Muscle layer of colon (tissue), 2 donors: Measurements from ENCODE around the gene SULT1A3.
"Not testable (repeated sequence)": the region's sequence is repeated elsewhere in the genome, so short reads cannot be mapped to it uniquely, and the experiment has no call there.

Source experiments
- H3K27ac ChIP-seq: one replicate; pipeline ENCODE4 v1.7.0; 2013; ENCODE audit warnings: low read depth, mild to moderate bottlenecking, low read length, moderate library complexity
- H3K27me3 ChIP-seq, 2 donors: one replicate each; pipeline ENCODE4 v1.7.0; 2013; ENCODE audit warnings: low read length in 2 of 2, mild to moderate bottlenecking in 2 of 2; ENCODE audit not compliant: insufficient read depth in 2 of 2, control insufficient read depth in 1 of 2
- H3K36me3 ChIP-seq: one replicate; pipeline ENCODE4 v1.7.0; 2013; ENCODE audit warnings: mild to moderate bottlenecking, low read length; ENCODE audit not compliant: insufficient read depth
- H3K4me1 ChIP-seq: one replicate; pipeline ENCODE4 v1.7.0; 2013; ENCODE audit warnings: mild to moderate bottlenecking, low read length; ENCODE audit not compliant: insufficient read depth
- H3K4me3 ChIP-seq, 2 donors: one replicate each; pipeline ENCODE4 v1.7.0; 2013; ENCODE audit warnings: low read length in 2 of 2, low read depth in 1 of 2, mild to moderate bottlenecking in 1 of 2, moderate library complexity in 1 of 2
- H3K9ac ChIP-seq: one replicate; pipeline ENCODE4 v1.7.0; 2013; ENCODE audit warnings: low read length
- H3K9me3 ChIP-seq: one replicate; pipeline ENCODE4 v1.7.0; 2013; ENCODE audit warnings: mild to moderate bottlenecking, low read length
- donor health status: abdominal sarcoma.
- donor health status: Adenocarcinoma of cecum.

The SULT1A3 gene

GRCh38 chr16:30187971-30188561, 11.0 kb upstream of the SULT1A3 start:
- no peaks in the 10 kb centered on the region for H3K4me1 ChIP-seq
- no peak overlapping the region for H3K27ac ChIP-seq
- no peaks in the 10 kb centered on the region for H3K27me3 ChIP-seq
- no peak overlapping the region for H3K4me3 ChIP-seq
- H3K9me3 ChIP-seq: no peaks in the 10 kb centered on the region
- H3K9ac ChIP-seq: no peak overlapping the region
- H3K36me3 ChIP-seq: no peaks in the 10 kb centered on the region

- not testable (repeated sequence) for H3K27ac ChIP-seq, H3K36me3 ChIP-seq, H3K4me3 ChIP-seq, H3K27me3 ChIP-seq, H3K4me1 ChIP-seq, H3K9me3 ChIP-seq, H3K9ac ChIP-seq
Measured at GRCh38 chr16:30191158-30191557, 7.9 kb upstream of the SULT1A3 start.

DNA sequence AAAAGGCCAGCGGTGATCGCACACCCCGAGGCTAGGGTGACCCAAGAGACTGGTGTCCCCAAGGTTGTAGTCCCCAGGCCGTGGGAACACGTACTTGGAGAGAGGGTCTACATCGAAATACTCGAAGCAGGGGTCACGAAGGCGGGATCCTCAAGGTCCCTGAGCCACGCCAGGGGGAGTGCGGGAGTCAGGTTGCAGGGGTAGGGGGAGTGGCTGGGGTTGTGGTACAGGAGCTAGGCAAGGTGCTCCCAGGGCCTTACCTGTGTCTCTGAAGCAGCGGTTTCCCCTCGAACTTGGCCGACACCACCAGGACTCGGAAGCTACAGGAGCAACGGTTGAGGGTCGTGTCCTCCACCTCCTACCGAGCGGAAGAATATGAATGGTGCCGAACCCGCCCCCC, 6.0 kb upstream of the SULT1A3 start:
- not testable (repeated sequence) for H3K27ac ChIP-seq, H3K9me3 ChIP-seq, H3K27me3 ChIP-seq, H3K36me3 ChIP-seq, H3K9ac ChIP-seq, H3K4me1 ChIP-seq, H3K4me3 ChIP-seq

DNA sequence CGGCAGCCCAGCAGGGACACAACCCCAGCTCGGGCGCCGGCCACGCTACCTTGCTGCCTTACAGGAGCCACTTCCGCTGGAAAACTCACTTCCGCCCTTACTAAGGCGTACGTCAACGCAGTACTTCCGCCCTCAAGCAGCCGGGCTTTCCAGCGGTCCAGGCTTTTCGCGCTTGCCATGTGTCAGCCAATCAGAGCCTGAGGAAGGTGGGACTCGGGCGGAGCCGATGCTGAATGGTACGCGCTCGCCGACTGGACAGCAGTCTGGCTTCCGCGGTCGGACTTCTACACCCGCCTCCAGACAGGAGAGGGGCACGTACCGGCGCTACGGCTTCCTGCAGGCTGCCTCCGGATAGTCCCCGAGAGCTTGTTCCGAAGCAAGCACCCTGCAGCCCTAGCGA, 5.4 kb upstream of the SULT1A3 start, which contains the start of the genes BOLA2B and SLX1A:
Gene BOLA2B, minus strand, starts transcription at position 52 of the 400 bp plus-strand sequence. CDS start 71 bp downstream, outside the sequence.
Gene SLX1A, plus strand, starts transcription at position 261 of the 400 bp plus-strand sequence. CDS start 210 bp downstream, outside the sequence.
- not testable (repeated sequence) for H3K9ac ChIP-seq, H3K27me3 ChIP-seq, H3K4me1 ChIP-seq, H3K9me3 ChIP-seq, H3K4me3 ChIP-seq, H3K36me3 ChIP-seq, H3K27ac ChIP-seq

GRCh38 chr16:30194172-30194925, 4.7 kb upstream of the SULT1A3 start:
- H3K9me3 ChIP-seq, H3K27me3 ChIP-seq, H3K36me3 ChIP-seq, H3K4me3 ChIP-seq, H3K9ac ChIP-seq, H3K4me1 ChIP-seq, H3K27ac ChIP-seq: not testable (repeated sequence)

GRCh38 chr16:30197001-30197400, 2.1 kb upstream of the SULT1A3 start:
- not testable (repeated sequence) for H3K36me3 ChIP-seq, H3K4me1 ChIP-seq, H3K9me3 ChIP-seq, H3K27me3 ChIP-seq, H3K4me3 ChIP-seq, H3K9ac ChIP-seq, H3K27ac ChIP-seq

- not testable (repeated sequence) for H3K27ac ChIP-seq, H3K9ac ChIP-seq, H3K36me3 ChIP-seq, H3K9me3 ChIP-seq, H3K4me1 ChIP-seq, H3K27me3 ChIP-seq, H3K4me3 ChIP-seq
Measured at GRCh38 chr16:30199608-30200343, 721 bp downstream of the SULT1A3 start.

GRCh38 chr16:30205541-30206236, 6.6 kb downstream of the SULT1A3 start:
- H3K4me3 ChIP-seq: peak overlapping the region in 1 of 2 donors; percentile 42
- H3K27ac ChIP-seq: not testable (repeated sequence)

GRCh38 chr16:30206252-30206651, 7.2 kb downstream of the SULT1A3 start:
- peak overlapping the region in 1 of 2 donors; percentile 42 for H3K4me3 ChIP-seq
- not testable (repeated sequence) for H3K27ac ChIP-seq, H3K4me1 ChIP-seq

More at GRCh38 chr16:30205541-30206236, 6.6 kb downstream of the SULT1A3 start:
- not testable (repeated sequence) for H3K4me1 ChIP-seq, H3K9me3 ChIP-seq, H3K9ac ChIP-seq, H3K36me3 ChIP-seq, H3K27me3 ChIP-seq

GRCh38 chr16:30207063-30207704, 8.1 kb downstream of the SULT1A3 start:
- H3K9me3 ChIP-seq, H3K4me3 ChIP-seq, H3K4me1 ChIP-seq, H3K27me3 ChIP-seq, H3K36me3 ChIP-seq, H3K9ac ChIP-seq, H3K27ac ChIP-seq: not testable (repeated sequence)

More at GRCh38 chr16:30206252-30206651, 7.2 kb downstream of the SULT1A3 start:
- H3K9me3 ChIP-seq, H3K36me3 ChIP-seq, H3K27me3 ChIP-seq, H3K9ac ChIP-seq: not testable (repeated sequence)

GRCh38 chr16:30209032-30209431, 10.0 kb downstream of the SULT1A3 start:
- H3K9me3 ChIP-seq, H3K27me3 ChIP-seq, H3K27ac ChIP-seq, H3K9ac ChIP-seq, H3K36me3 ChIP-seq, H3K4me3 ChIP-seq, H3K4me1 ChIP-seq: not testable (repeated sequence)
